ENCODE data around the gene PPP2R1A. TPM values are rescaled to one million over a fixed set of nuclear protein-coding genes. Genes with fewer than 3 reads are reported as not detected.

PPP2R1A gene
- polyA plus RNA-seq (2013) = 130 and 133 TPM in 2 replicates

DNA sequence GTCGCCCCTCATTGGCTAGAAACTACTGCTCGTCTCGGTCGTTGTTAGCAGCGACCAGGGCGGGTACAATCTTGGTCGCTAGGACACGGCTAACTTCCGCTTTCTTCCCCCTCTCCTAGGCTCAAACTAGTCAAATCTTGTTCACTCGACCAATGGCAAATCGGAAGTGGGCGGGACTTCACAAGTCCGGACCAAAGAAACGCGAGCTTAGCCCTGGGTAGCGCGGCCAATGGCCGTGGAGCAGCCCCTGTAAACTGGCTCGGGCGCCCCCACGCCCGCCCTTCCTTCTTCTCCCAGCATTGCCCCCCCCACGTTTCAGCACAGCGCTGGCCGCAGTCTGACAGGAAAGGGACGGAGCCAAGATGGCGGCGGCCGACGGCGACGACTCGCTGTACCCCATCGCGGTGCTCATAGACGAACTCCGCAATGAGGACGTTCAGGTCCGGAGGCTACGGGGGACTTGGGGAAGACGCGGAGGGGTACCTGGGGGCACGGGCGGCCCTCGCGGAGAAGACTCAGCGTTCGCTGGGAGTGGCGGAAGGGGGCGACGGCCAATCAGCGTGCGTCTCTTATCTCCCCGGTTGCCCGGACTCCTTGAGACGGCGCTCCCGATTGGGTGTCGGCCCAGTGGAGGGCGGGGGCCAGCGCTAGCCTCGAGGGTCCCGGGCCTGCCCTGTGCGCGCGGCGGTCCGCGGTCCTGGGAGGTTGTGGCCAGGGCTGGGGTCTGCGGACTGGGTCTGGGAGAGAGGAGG, at the start of gene PPP2R1A:
PPP2R1A (plus strand) TSS at position 318 of the 752 bp plus-strand sequence; CDS start at position 363, 45 bp downstream.
- WGBS (ENCODE audit: extremely low coverage, insufficient coverage, insufficient read length) = no CpG with 5 or more reads among the region's 70 CpGs
- Histone ChIP-seq H3K4me2 (ENCODE audit: low read length) (peak within 1 kb of the TSS; percentile 86), H3K36me3 (ENCODE audit: control insufficient read depth in 1 of 2, insufficient read depth in 2 of 2, low read length in 2 of 2) (peaks cover 5 to 10% of the 10 kb centered on the region in 2 experiments), H3K4me3 (ENCODE audit: low read depth, low read length) (peak within 1 kb of the TSS; percentile 98), H3K9me3 (ENCODE audit: insufficient read depth, low read depth, low read length) (no peaks in the 10 kb centered on the region), H3K23ac (ENCODE audit: low read length) (no peak within 1 kb of the TSS), H4K12ac (ENCODE audit: low read depth, low read length) (peak within 1 kb of the TSS; percentile 93), H2BK120ac (ENCODE audit: insufficient read depth, low read length, poor library complexity) (peak within 1 kb of the TSS; percentile 85), H2AK5ac (ENCODE audit: low read length) (peak within 1 kb of the TSS; percentile 77), H3K4ac (ENCODE audit: low read depth, low read length) (peak within 1 kb of the TSS; percentile 97), H3K79me2 (ENCODE audit: control insufficient read depth, insufficient read depth, low read length, poor library complexity) (peaks cover 27% of the 10 kb centered on the region), H3K18ac (ENCODE audit: low read length) (peak within 1 kb of the TSS; percentile 91), H3K4me1 (ENCODE audit: control insufficient read depth in 1 of 2, insufficient read depth in 2 of 2, low read length in 2 of 2) (peaks cover 0 to 9% of the 10 kb centered on the region in 2 experiments), H2BK12ac (ENCODE audit: low read length) (no peak within 1 kb of the TSS), H4K8ac (ENCODE audit: low read depth, low read length) (peak within 1 kb of the TSS; percentile 86), H3K14ac (ENCODE audit: low read length) (peak within 1 kb of the TSS; percentile 91), H2AFZ (ENCODE audit: insufficient read depth, low read length, poor library complexity) (peak within 1 kb of the TSS; percentile 35), H3K27ac (ENCODE audit: low read depth, low read length) (peak within 1 kb of the TSS; percentile 93), H3K9ac (ENCODE audit: low read length) (peak within 1 kb of the TSS; percentile 99), H3K27me3 (ENCODE audit: insufficient read depth, low read length) (no peaks in the 10 kb centered on the region), H2BK5ac (ENCODE audit: low read depth, low read length, poor library complexity) (peak within 1 kb of the TSS; percentile 92), H3K79me1 (ENCODE audit: low read length) (peaks cover 17% of the 10 kb centered on the region), H4K91ac (ENCODE audit: low read depth, low read length) (peak within 1 kb of the TSS; percentile 80)
- DNase-seq = peak; percentile 100

DNA sequence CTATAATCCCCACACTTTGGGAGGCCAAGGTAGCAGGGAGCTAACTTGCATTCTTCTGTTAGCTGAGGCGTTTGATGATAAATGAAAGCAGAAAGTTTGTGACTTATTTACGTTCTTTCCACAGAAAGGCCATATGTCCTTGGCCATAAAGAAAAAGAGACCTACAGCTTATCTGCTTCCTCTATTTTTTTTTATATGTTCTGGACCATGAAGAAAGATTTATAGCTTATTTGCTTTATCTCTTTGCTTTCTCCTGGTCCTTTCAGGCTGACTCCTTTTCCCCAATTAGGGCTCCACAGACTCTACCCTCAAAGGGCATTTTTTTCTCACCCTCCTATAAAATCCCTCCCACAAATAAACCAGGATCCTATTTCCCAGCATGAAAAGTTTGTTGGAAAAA, 48.6 kb upstream of the PPP2R1A start:
- H4K8ac ChIP-seq (ENCODE audit: low read depth, low read length) = no peak overlapping the region
- no peak overlapping the region for H3K18ac ChIP-seq (ENCODE audit: low read length)
- H4K12ac ChIP-seq (ENCODE audit: low read depth, low read length) = no peak overlapping the region
- no peak overlapping the region for H2BK12ac ChIP-seq (ENCODE audit: low read length)
- H3K4me3 ChIP-seq (ENCODE audit: low read depth, low read length) = no peak overlapping the region
- no peak overlapping the region for H3K14ac ChIP-seq (ENCODE audit: low read length)
- no peaks in the 10 kb centered on the region for H3K36me3 ChIP-seq (ENCODE audit: control insufficient read depth in 1 of 2, insufficient read depth in 2 of 2, low read length in 2 of 2)
- H3K9me3 ChIP-seq (ENCODE audit: insufficient read depth, low read depth, low read length) = peaks cover 3% of the 10 kb centered on the region
- no peak overlapping the region for H2BK5ac ChIP-seq (ENCODE audit: low read depth, low read length, poor library complexity)
- no peak overlapping the region for H2BK120ac ChIP-seq (ENCODE audit: insufficient read depth, low read length, poor library complexity)
- no peak overlapping the region for H3K4ac ChIP-seq (ENCODE audit: low read depth, low read length)
- H3K79me1 ChIP-seq (ENCODE audit: low read length) = peaks cover 9% of the 10 kb centered on the region
- H3K27me3 ChIP-seq (ENCODE audit: insufficient read depth, low read length) = no peaks in the 10 kb centered on the region
- no peak overlapping the region for H4K91ac ChIP-seq (ENCODE audit: low read depth, low read length)
- H3K79me2 ChIP-seq (ENCODE audit: control insufficient read depth, insufficient read depth, low read length, poor library complexity) = peaks cover 9% of the 10 kb centered on the region
- no peaks in the 10 kb centered on the region for H3K4me1 ChIP-seq (ENCODE audit: control insufficient read depth in 1 of 2, insufficient read depth in 2 of 2, low read length in 2 of 2)
- H3K27ac ChIP-seq (ENCODE audit: low read depth, low read length) = no peak overlapping the region
- no peak for DNase-seq
- WGBS (ENCODE audit: extremely low coverage, insufficient coverage, insufficient read length) = no CpG with 5 or more reads among the region's 2 CpGs
- no peak overlapping the region for H3K9ac ChIP-seq (ENCODE audit: low read length)
- no peak overlapping the region for H2AK5ac ChIP-seq (ENCODE audit: low read length)
- no peak overlapping the region for H3K4me2 ChIP-seq (ENCODE audit: low read length)
- no peak overlapping the region for H3K23ac ChIP-seq (ENCODE audit: low read length)
- no peak overlapping the region for H2AFZ ChIP-seq (ENCODE audit: insufficient read depth, low read length, poor library complexity)

GRCh38 chr19:52142001-52142595, 47.8 kb upstream of the PPP2R1A start:
- DNase-seq = peak; percentile 88 to 96
- Histone ChIP-seq H4K8ac (ENCODE audit: low read depth, low read length) (no peak overlapping the region), H3K79me2 (ENCODE audit: control insufficient read depth, insufficient read depth, low read length, poor library complexity) (peaks cover 9% of the 10 kb centered on the region), H3K23ac (ENCODE audit: low read length) (no peak overlapping the region), H3K9ac (ENCODE audit: low read length) (no peak overlapping the region), H2AFZ (ENCODE audit: insufficient read depth, low read length, poor library complexity) (no peak overlapping the region), H2BK120ac (ENCODE audit: insufficient read depth, low read length, poor library complexity) (no peak overlapping the region), H3K36me3 (ENCODE audit: control insufficient read depth in 1 of 2, insufficient read depth in 2 of 2, low read length in 2 of 2) (no peaks in the 10 kb centered on the region), H2AK5ac (ENCODE audit: low read length) (no peak overlapping the region), H3K27me3 (ENCODE audit: insufficient read depth, low read length) (no peaks in the 10 kb centered on the region), H3K79me1 (ENCODE audit: low read length) (peaks cover 9% of the 10 kb centered on the region), H3K14ac (ENCODE audit: low read length) (no peak overlapping the region), H3K4ac (ENCODE audit: low read depth, low read length) (no peak overlapping the region), H3K4me2 (ENCODE audit: low read length) (no peak overlapping the region), H4K12ac (ENCODE audit: low read depth, low read length) (no peak overlapping the region), H3K4me1 (ENCODE audit: control insufficient read depth in 1 of 2, insufficient read depth in 2 of 2, low read length in 2 of 2) (no peaks in the 10 kb centered on the region), H3K4me3 (ENCODE audit: low read depth, low read length) (no peak overlapping the region), H3K27ac (ENCODE audit: low read depth, low read length) (no peak overlapping the region), H3K9me3 (ENCODE audit: insufficient read depth, low read depth, low read length) (peaks cover 6% of the 10 kb centered on the region), H2BK5ac (ENCODE audit: low read depth, low read length, poor library complexity) (no peak overlapping the region), H4K91ac (ENCODE audit: low read depth, low read length) (no peak overlapping the region), H2BK12ac (ENCODE audit: low read length) (no peak overlapping the region), H3K18ac (ENCODE audit: low read length) (no peak overlapping the region)
- WGBS (ENCODE audit: extremely low coverage, insufficient coverage, insufficient read length) = no CpG with 5 or more reads among the region's 3 CpGs

DNA sequence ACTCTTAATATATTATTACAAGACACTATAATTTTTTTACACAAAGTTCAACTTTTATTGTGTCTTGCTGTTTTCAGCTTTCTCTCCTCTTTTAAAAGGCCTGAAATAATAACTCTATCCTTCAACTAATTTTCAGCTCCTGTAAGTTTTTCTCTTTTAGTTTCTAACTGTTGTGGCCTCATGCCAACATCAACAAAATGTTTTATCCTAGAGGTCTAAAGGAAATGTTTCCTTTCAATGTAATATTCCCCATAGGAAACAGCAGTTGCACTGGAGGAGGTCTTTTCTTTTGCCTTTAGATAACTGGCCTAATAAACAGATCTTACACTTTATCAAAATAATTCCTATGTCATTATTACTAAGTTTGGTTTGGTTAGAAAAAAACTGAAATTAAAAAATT, 41.6 kb upstream of the PPP2R1A start:
- Histone ChIP-seq H4K91ac (ENCODE audit: low read depth, low read length) (no peak overlapping the region), H3K27ac (ENCODE audit: low read depth, low read length) (no peak overlapping the region), H4K12ac (ENCODE audit: low read depth, low read length) (no peak overlapping the region), H4K8ac (ENCODE audit: low read depth, low read length) (no peak overlapping the region), H2AFZ (ENCODE audit: insufficient read depth, low read length, poor library complexity) (no peak overlapping the region), H2BK120ac (ENCODE audit: insufficient read depth, low read length, poor library complexity) (no peak overlapping the region), H2BK12ac (ENCODE audit: low read length) (no peak overlapping the region), H3K4ac (ENCODE audit: low read depth, low read length) (no peak overlapping the region), H3K79me1 (ENCODE audit: low read length) (no peaks in the 10 kb centered on the region), H3K14ac (ENCODE audit: low read length) (no peak overlapping the region), H3K36me3 (ENCODE audit: control insufficient read depth in 1 of 2, insufficient read depth in 2 of 2, low read length in 2 of 2) (peaks cover 0 to 3% of the 10 kb centered on the region in 2 experiments), H3K4me3 (ENCODE audit: low read depth, low read length) (no peak overlapping the region), H3K79me2 (ENCODE audit: control insufficient read depth, insufficient read depth, low read length, poor library complexity) (no peaks in the 10 kb centered on the region), H3K4me1 (ENCODE audit: control insufficient read depth in 1 of 2, insufficient read depth in 2 of 2, low read length in 2 of 2) (no peaks in the 10 kb centered on the region), H3K9ac (ENCODE audit: low read length) (no peak overlapping the region), H2BK5ac (ENCODE audit: low read depth, low read length, poor library complexity) (no peak overlapping the region), H3K23ac (ENCODE audit: low read length) (no peak overlapping the region), H3K27me3 (ENCODE audit: insufficient read depth, low read length) (no peaks in the 10 kb centered on the region), H3K18ac (ENCODE audit: low read length) (no peak overlapping the region), H3K9me3 (ENCODE audit: insufficient read depth, low read depth, low read length) (peaks cover 5% of the 10 kb centered on the region), H3K4me2 (ENCODE audit: low read length) (no peak overlapping the region), H2AK5ac (ENCODE audit: low read length) (no peak overlapping the region)
- DNase-seq = no peak

Data from trophoblast cell (in vitro differentiated cells and primary cell).